PFSK-1 (cell line): ENCODE measurements around the gene C22orf23.

Experiments
- FOXP2 ChIP-seq: optimal IDR thresholded peaks from 2 replicates; pipeline ENCODE3; 2011; ENCODE audit warnings: borderline replicate concordance, control low read depth, inconsistent platforms; ENCODE audit not compliant: insufficient read depth; ENCODE audit errors: extremely low read length, extremely low read depth
- POLR2AphosphoS5 ChIP-seq: IDR thresholded peaks from 2 replicates; pipeline ENCODE4 v1.6.1; 2012; ENCODE audit warnings: low read depth, mild to moderate bottlenecking, control low read depth, low read length, moderate library complexity
- REST ChIP-seq, 2 experiments: IDR thresholded peaks; 2 replicates each; pipeline versions ENCODE4 v1.6.1 to v1.8.0; 2011 to 2012; ENCODE audit warnings: low read depth in 2 of 2, low read length in 2 of 2, control low read depth in 1 of 2, inconsistent platforms in 1 of 2, mild to moderate bottlenecking in 1 of 2, moderate library complexity in 1 of 2; ENCODE audit not compliant: insufficient read depth in 1 of 2
- SIN3A ChIP-seq: IDR thresholded peaks from 2 replicates; pipeline ENCODE4 v1.6.1; 2012; ENCODE audit warnings: mild to moderate bottlenecking, low read length, moderate library complexity, borderline replicate concordance; ENCODE audit not compliant: insufficient read depth
- TAF1 ChIP-seq: IDR thresholded peaks from 2 replicates; pipeline ENCODE4 v1.6.1; 2012; ENCODE audit warnings: low read length, control low read depth, borderline replicate concordance; ENCODE audit not compliant: insufficient read depth

The C22orf23 gene

DNA sequence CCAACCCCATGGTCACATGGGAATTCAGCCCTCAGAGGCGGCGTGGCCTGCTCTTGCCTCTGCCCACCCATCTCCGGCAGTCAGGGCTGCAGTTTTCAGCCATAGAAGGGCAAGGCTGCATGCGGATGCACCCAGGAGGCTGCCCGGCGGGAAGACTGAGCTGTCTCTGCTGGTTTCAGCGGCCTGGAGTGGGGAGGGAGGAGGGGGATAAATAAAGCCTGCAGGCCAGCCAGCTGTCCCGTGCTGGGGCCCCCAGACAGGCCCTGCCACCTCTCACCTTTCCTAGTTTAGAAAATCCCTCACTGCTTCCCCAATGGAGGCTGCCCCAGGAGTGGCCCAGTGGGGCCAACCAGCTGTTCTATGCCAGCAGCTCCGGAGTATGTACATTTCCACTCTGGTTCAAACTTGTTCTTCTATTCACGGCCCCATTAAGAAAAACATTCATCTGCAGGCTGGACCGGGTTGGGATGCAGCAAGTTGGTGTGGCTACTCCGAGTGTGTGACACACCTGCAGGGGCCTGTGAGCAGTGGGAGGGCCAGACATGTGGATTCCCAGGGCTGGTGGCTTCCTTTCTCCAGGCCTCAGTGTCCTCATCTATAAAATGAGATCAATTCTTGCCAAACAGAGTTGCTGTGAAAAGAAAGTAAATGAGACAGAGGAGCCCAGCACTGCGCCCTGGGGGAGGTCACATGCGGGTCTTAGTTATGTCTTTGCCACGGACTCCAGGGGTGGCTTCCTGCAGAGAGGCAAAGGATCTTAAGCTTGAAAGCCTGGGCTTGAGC, 42.3 kb downstream of the C22orf23 start:
- TF ChIP-seq TAF1, result no peak
- no peak for TF ChIP-seq POLR2AphosphoS5
- no peak for TF ChIP-seq SIN3A
- TF ChIP-seq REST (IDR thresholded peaks at IDR 0.05; ENCODE audit: insufficient read depth in 1 of 2, low read depth in 2 of 2, low read length in 2 of 2), result no peak
- TF ChIP-seq FOXP2, result no peak

- no peak for TF ChIP-seq FOXP2
- no peak for TF ChIP-seq TAF1
- no peak for TF ChIP-seq POLR2AphosphoS5
- no peak for TF ChIP-seq SIN3A
- no peak for TF ChIP-seq REST (IDR thresholded peaks at IDR 0.05; ENCODE audit: insufficient read depth in 1 of 2, low read depth in 2 of 2, low read length in 2 of 2)
Measured at GRCh38 chr22:37909766-37910165, 43.6 kb downstream of the C22orf23 start.

DNA sequence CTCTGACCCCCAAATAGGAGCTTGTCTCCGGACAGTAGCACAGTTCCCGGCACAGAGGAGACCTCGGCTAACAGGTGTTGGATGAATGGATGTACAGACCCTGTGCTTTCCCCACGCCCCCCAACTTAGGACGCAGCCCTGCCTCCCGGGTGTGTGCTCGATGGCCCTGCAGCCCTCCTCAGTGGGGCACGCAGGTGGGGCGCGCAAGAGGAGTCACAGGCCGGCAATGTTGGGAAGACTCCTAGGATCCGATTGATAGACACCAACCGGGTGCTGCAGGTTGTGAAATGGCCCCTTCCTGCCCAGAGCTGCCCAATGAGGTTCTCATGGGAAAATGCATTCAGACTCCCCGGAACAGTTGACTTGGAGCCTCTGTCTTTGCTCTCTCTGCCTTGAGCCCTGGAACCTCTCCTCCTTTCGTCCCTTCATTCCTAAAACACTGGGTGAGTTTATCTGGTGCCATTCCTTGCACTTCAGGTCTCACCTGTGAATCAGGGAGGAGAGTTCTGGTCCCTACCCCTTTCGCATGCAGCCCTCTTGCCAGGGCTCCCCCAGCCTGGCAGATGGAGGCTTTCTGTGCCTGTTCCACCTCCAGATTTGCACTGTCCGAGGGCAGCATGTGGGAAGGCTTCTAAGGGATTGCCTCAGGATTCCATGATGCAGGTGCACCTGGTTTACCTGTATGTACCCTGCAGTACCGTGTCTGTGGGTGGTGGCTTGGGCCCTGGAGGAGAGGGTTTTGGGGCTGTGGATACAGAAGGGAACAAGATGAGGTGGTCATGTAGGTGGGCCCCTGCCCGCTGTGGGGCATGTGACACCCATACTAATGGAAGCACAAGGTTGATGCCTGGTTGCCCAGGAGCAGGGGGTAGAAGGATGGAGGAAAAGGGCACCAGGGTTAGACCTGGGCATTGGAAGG, 46.1 kb downstream of the C22orf23 start:
- TF ChIP-seq POLR2AphosphoS5 (no peak), SIN3A (no peak), REST (IDR thresholded peaks at IDR 0.05; ENCODE audit: insufficient read depth in 1 of 2, low read depth in 2 of 2, low read length in 2 of 2) (no peak), FOXP2 (no peak), TAF1 (no peak)

DNA sequence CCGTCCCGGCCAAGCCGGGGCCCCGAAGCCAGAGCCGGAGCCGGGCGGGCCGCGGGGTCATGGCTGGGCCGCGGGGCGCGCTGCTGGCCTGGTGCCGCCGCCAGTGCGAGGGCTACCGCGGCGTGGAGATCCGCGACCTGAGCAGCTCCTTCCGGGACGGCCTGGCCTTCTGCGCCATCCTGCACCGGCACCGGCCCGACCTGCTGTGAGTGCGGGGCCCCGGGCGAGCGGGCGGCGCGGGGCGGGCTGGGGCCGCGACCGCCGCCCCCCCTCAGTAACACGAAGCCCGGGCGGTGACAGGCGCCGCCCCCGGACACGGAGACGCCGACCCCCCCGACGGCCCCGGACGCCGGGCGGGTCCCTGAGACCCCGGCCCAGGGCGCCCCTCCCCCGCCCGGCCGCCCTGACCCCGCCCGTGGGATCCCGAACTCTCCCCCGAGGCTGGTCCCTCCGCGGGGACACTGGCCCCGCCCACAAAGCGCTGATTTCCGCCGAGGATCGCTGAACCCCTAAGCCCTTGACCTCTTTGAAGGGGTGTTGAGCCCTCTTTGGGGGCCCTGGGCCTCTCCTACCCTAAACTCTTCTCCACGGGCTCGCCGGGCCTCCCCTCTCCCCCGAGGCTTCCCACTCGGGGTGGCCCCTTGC, 46.9 kb downstream of the C22orf23 start:
- no peak for TF ChIP-seq TAF1
- no peak for TF ChIP-seq SIN3A
- TF ChIP-seq POLR2AphosphoS5, result no peak
- TF ChIP-seq REST (IDR thresholded peaks at IDR 0.05; ENCODE audit: insufficient read depth in 1 of 2, low read depth in 2 of 2, low read length in 2 of 2), result no peak
- no peak for TF ChIP-seq FOXP2
